A549 treated with AZD9567 at 1 μM for 4 hours (cell line): ENCODE results near the gene TMEM132E. TPM values are rescaled to one million over a fixed set of nuclear protein-coding genes. Genes with fewer than 3 reads are reported as not detected.

Source experiments
- total RNA-seq: library from RNA; stranded (reverse); fragments of 200-300 nt; extraction: Qiagen RNA extraction; gene quantifications from 5 replicates; pipeline ENCODE4 v1.2.3, GENCODE V29; 2022; ENCODE audit not compliant: insufficient read depth

TMEM132E gene, protein sequence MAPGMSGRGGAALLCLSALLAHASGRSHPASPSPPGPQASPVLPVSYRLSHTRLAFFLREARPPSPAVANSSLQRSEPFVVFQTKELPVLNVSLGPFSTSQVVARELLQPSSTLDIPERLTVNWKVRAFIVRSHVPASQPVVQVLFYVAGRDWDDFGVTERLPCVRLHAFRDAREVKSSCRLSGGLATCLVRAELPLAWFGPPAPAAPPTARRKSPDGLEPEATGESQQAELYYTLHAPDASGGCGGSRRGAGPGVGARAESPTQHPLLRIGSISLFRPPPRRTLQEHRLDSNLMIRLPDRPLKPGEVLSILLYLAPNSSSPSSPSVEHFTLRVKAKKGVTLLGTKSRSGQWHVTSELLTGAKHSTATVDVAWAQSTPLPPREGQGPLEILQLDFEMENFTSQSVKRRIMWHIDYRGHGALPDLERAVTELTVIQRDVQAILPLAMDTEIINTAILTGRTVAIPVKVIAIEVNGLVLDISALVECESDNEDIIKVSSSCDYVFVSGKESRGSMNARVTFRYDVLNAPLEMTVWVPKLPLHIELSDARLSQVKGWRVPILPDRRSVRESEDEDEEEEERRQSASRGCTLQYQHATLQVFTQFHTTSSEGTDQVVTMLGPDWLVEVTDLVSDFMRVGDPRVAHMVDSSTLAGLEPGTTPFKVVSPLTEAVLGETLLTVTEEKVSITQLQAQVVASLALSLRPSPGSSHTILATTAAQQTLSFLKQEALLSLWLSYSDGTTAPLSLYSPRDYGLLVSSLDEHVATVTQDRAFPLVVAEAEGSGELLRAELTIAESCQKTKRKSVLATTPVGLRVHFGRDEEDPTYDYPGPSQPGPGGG (N-terminal part only)
- 0.01 TPM in 1 of 5 replicates, not detected in the others for total RNA-seq

DNA sequence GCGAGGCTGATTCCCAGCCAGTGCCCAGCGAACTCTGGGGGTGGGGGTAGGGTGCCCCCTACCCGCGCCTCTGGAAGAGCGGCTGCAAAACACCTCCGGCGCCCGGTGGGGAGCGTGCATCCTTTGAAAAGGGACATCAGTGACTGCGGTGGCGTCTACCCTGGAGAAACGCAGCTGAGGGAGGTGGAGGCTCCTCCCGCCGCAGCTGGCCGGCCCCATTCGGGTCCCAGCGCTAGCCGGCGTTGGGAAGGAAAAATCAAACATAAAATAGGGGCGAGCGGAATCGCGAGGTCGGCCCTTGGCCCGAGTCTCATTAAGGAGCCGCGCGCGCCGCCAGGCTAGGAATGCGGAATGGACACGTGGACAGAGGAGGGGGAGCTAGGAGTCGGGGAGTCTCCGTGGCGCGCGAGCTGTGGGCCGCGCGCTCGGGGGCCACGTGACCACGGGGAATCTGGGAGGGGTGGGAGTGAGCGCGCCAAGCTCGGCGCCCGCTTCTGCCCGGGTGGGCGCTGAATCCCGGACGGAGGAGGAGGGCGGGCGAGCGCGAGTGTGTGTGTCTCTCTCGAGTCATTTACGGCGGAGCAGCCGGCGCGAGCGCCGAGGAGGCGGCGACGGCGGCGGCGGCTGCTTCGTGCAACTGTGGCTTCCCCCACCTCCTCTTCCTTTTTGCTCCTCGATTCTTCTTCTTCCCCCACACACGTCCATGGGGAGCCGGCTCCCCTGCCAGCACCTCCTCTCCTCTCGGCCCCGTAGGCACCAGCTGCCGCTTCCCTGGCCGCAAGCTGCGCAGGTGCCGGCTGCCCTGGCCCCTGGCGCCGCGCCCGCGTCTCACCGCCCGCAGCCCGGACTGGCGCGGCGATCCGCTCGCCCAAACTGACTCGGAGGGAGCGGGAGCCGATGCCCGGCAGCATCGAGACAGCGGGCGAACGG is at the start of gene TMEM132E:
Gene TMEM132E (plus strand): TSS at position 566 of the 930 bp plus-strand sequence. CDS start 1,495 bp downstream, outside the sequence.

Other genes starting within 250 kb of the TMEM132E start
- not detected in 5 replicates for gene CCL13, start 223.1 kb upstream of the TMEM132E start, total RNA-seq
- gene CCL1, start 216.3 kb upstream of the TMEM132E start, total RNA-seq: not detected in 5 replicates